Measurements from ENCODE around the gene ZNF467.

ZNF467 gene

DNA sequence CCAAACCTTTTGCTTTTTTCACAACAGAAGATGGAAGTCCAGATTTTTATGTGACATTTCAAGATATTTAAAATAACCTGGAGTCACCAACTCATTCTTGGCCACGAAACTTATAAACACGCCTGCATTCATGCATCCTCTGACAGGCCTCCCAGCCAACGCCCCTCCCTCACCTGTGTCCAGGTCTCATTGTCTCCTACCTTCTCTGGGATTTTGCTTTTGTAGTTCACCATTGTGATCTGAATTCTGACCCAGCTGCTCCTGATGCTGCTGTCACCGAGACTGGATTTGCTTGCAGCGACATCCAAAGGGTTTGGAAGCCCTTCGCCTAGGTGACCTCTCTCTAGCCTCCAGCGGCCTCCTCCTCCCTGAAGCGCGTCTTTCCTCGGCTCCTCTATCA lies 10.8 kb downstream of the ZNF467 start:
- DNase-seq = no peak
- Histone ChIP-seq H3K4me2 (ENCODE audit: low read depth, low read length) (no peak overlapping the region), H3K79me2 (ENCODE audit: low read length) (no peaks in the 10 kb centered on the region), H2AFZ (ENCODE audit: low read length) (no peak overlapping the region), H3K36me3 (replicated peaks; ENCODE audit: insufficient read depth, low read length) (no peaks in the 10 kb centered on the region), H3K9me3 (replicated peaks; ENCODE audit: insufficient read depth, low read length) (no peaks in the 10 kb centered on the region), H3K27ac (ENCODE audit: low read length) (no peak overlapping the region), H3F3A (ENCODE audit: insufficient read depth, low read length) (no peaks in the 10 kb centered on the region), H3K9me2 (replicated peaks; ENCODE audit: insufficient read depth, low read length) (no peaks in the 10 kb centered on the region), H3K9ac (ENCODE audit: low read length) (no peak overlapping the region), H3K4me3 (ENCODE audit: low read length) (no peak overlapping the region), H3K4me1 (ENCODE audit: low read length) (no peaks in the 10 kb centered on the region), H4K20me1 (ENCODE audit: insufficient read depth, low read length) (no peaks in the 10 kb centered on the region), H3K27me3 (replicated peaks; ENCODE audit: insufficient read depth, low read length) (peaks cover 10% of the 10 kb centered on the region)
- TF ChIP-seq, protein P1, sequence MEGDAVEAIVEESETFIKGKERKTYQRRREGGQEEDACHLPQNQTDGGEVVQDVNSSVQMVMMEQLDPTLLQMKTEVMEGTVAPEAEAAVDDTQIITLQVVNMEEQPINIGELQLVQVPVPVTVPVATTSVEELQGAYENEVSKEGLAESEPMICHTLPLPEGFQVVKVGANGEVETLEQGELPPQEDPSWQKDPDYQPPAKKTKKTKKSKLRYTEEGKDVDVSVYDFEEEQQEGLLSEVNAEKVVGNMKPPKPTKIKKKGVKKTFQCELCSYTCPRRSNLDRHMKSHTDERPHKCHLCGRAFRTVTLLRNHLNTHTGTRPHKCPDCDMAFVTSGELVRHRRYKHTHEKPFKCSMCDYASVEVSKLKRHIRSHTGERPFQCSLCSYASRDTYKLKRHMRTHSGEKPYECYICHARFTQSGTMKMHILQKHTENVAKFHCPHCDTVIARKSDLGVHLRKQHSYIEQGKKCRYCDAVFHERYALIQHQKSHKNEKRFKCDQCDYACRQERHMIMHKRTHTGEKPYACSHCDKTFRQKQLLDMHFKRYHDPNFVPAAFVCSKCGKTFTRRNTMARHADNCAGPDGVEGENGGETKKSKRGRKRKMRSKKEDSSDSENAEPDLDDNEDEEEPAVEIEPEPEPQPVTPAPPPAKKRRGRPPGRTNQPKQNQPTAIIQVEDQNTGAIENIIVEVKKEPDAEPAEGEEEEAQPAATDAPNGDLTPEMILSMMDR (IDR thresholded peaks at IDR 0.05; ENCODE audit: low read length) = no peak
- TF ChIP-seq EZH2phosphoT487 (IDR thresholded peaks at IDR 0.05; ENCODE audit: low read length) = no peak
- TF ChIP-seq EZH2 (optimal IDR thresholded peaks at IDR 0.05; ENCODE audit: low read depth, low read length) = no peak

DNA sequence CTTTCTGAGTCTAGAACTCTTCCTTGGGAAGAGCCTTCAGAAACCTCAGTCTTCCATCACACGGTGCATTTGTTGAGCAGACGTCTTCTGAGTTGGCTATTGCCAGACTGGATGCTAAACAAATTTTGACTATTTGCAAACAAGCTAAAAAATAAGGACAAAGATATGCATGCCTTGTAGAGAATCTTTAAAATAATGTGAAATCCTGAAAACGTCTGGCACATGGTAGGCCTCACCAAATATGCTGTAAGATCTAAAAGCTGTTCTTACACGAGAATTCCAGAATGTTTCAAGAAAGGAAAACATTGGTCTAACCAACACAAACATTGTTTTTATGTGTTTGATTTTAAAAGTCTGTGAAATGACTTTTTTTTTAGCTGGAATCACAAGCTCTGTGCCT lies 11.3 kb downstream of the ZNF467 start:
- Histone ChIP-seq H3K9ac (ENCODE audit: low read length) (no peak overlapping the region), H3K9me3 (replicated peaks; ENCODE audit: insufficient read depth, low read length) (no peaks in the 10 kb centered on the region), H3K36me3 (replicated peaks; ENCODE audit: insufficient read depth, low read length) (no peaks in the 10 kb centered on the region), H4K20me1 (ENCODE audit: insufficient read depth, low read length) (no peaks in the 10 kb centered on the region), H3K4me3 (ENCODE audit: low read length) (no peak overlapping the region), H2AFZ (ENCODE audit: low read length) (no peak overlapping the region), H3K4me2 (ENCODE audit: low read depth, low read length) (no peak overlapping the region), H3K27ac (ENCODE audit: low read length) (no peak overlapping the region), H3K27me3 (replicated peaks; ENCODE audit: insufficient read depth, low read length) (peaks cover 10% of the 10 kb centered on the region), H3K4me1 (ENCODE audit: low read length) (no peaks in the 10 kb centered on the region), H3K9me2 (replicated peaks; ENCODE audit: insufficient read depth, low read length) (no peaks in the 10 kb centered on the region), H3F3A (ENCODE audit: insufficient read depth, low read length) (no peaks in the 10 kb centered on the region), H3K79me2 (ENCODE audit: low read length) (no peaks in the 10 kb centered on the region)
- no peak for DNase-seq
- TF ChIP-seq, protein P1 (IDR thresholded peaks at IDR 0.05; ENCODE audit: low read length) = no peak
- TF ChIP-seq EZH2phosphoT487 (IDR thresholded peaks at IDR 0.05; ENCODE audit: low read length) = no peak
- TF ChIP-seq EZH2 (optimal IDR thresholded peaks at IDR 0.05; ENCODE audit: low read depth, low read length) = no peak

GRCh38 chr7:149761307-149761706 lies 12.1 kb downstream of the ZNF467 start:
- Histone ChIP-seq H3K27ac (ENCODE audit: low read length) (no peak overlapping the region), H3K9ac (ENCODE audit: low read length) (no peak overlapping the region), H3K9me2 (replicated peaks; ENCODE audit: insufficient read depth, low read length) (no peaks in the 10 kb centered on the region), H4K20me1 (ENCODE audit: insufficient read depth, low read length) (no peaks in the 10 kb centered on the region), H3K27me3 (replicated peaks; ENCODE audit: insufficient read depth, low read length) (peaks cover 10% of the 10 kb centered on the region), H3F3A (ENCODE audit: insufficient read depth, low read length) (no peaks in the 10 kb centered on the region), H3K79me2 (ENCODE audit: low read length) (no peaks in the 10 kb centered on the region), H2AFZ (ENCODE audit: low read length) (no peak overlapping the region), H3K4me1 (ENCODE audit: low read length) (no peaks in the 10 kb centered on the region), H3K36me3 (replicated peaks; ENCODE audit: insufficient read depth, low read length) (no peaks in the 10 kb centered on the region), H3K9me3 (replicated peaks; ENCODE audit: insufficient read depth, low read length) (no peaks in the 10 kb centered on the region), H3K4me2 (ENCODE audit: low read depth, low read length) (no peak overlapping the region), H3K4me3 (ENCODE audit: low read length) (no peak overlapping the region)
- DNase-seq = no peak
- TF ChIP-seq, protein P1 (IDR thresholded peaks at IDR 0.05; ENCODE audit: low read length) = no peak
- no peak for TF ChIP-seq EZH2phosphoT487 (IDR thresholded peaks at IDR 0.05; ENCODE audit: low read length)
- TF ChIP-seq EZH2 (optimal IDR thresholded peaks at IDR 0.05; ENCODE audit: low read depth, low read length) = no peak
